Activated CD8-positive, alpha-beta memory T cell treated with anti-CD3 and anti-CD28 coated beads, Interleukin-2, amount 50 U/mL, for 4 hours (primary cell): ENCODE measurements around the gene CPNE7.
"Not testable (repeated sequence)": the region's sequence is repeated elsewhere in the genome, so short reads cannot be mapped to it uniquely, and the experiment has no call there.

Experiments
- DNase-seq: peaks from one replicate; pipeline ENCODE4 v3.0.0-alpha.2; 2020

The CPNE7 gene

GRCh38 chr16:89583895-89584644 is 8.5 kb downstream of the CPNE7 start:
- no peak for DNase-seq

- DNase-seq = no peak
Observed at GRCh38 chr16:89584768-89585549, 9.4 kb downstream of the CPNE7 start.

GRCh38 chr16:89586218-89586617 is 10.7 kb downstream of the CPNE7 start:
- no peak for DNase-seq

- DNase-seq = no peak
Observed at GRCh38 chr16:89586853-89587252, 11.3 kb downstream of the CPNE7 start.

GRCh38 chr16:89587676-89588075 is 12.1 kb downstream of the CPNE7 start:
- not testable (repeated sequence) for DNase-seq

- DNase-seq = peak; percentile 14
Observed at GRCh38 chr16:89588413-89589109, 13.0 kb downstream of the CPNE7 start.

GRCh38 chr16:89589241-89589926 is 13.8 kb downstream of the CPNE7 start:
- peak; percentile 11 for DNase-seq

GRCh38 chr16:89593841-89594240 is 18.3 kb downstream of the CPNE7 start:
- DNase-seq = peak; percentile 27

- DNase-seq = peak; percentile 13
Observed at GRCh38 chr16:89595330-89596060, 19.9 kb downstream of the CPNE7 start.

GRCh38 chr16:89596061-89596689 is 20.6 kb downstream of the CPNE7 start:
- DNase-seq = peak; percentile 13

GRCh38 chr16:89596957-89597649 is 21.5 kb downstream of the CPNE7 start:
- peak; percentile 13 for DNase-seq

GRCh38 chr16:89598199-89598598 is 22.6 kb downstream of the CPNE7 start:
- DNase-seq = no peak

- DNase-seq = peak; percentile 51
Observed at GRCh38 chr16:89599451-89599858, 23.9 kb downstream of the CPNE7 start.

- no peak for DNase-seq
Observed at GRCh38 chr16:89599902-89600301, 24.3 kb downstream of the CPNE7 start.

- DNase-seq = no peak
Observed at GRCh38 chr16:89600427-89600826, 24.9 kb downstream of the CPNE7 start.

- no peak for DNase-seq
Observed at GRCh38 chr16:89600956-89601355, 25.4 kb downstream of the CPNE7 start.

GRCh38 chr16:89601906-89602272 is 26.3 kb downstream of the CPNE7 start:
- DNase-seq = no peak

- peak; percentile 75 for DNase-seq
Observed at GRCh38 chr16:89602273-89602951, 26.9 kb downstream of the CPNE7 start.

GRCh38 chr16:89602952-89603590 is 27.5 kb downstream of the CPNE7 start:
- no peak for DNase-seq

GRCh38 chr16:89604764-89605163 is 29.2 kb downstream of the CPNE7 start:
- DNase-seq = no peak
